ENCODE data around the gene PRRG2. TPM values are rescaled to one million over a fixed set of nuclear protein-coding genes. Genes with fewer than 3 reads are reported as not detected.
A peak's percentile ranks its signal among the peaks of the same experiment; 100 is the strongest.

Gene PRRG2
- total and polyA plus RNA-seq, 4 donors: 5.1 to 11.7 (median 9.8) TPM

DNA sequence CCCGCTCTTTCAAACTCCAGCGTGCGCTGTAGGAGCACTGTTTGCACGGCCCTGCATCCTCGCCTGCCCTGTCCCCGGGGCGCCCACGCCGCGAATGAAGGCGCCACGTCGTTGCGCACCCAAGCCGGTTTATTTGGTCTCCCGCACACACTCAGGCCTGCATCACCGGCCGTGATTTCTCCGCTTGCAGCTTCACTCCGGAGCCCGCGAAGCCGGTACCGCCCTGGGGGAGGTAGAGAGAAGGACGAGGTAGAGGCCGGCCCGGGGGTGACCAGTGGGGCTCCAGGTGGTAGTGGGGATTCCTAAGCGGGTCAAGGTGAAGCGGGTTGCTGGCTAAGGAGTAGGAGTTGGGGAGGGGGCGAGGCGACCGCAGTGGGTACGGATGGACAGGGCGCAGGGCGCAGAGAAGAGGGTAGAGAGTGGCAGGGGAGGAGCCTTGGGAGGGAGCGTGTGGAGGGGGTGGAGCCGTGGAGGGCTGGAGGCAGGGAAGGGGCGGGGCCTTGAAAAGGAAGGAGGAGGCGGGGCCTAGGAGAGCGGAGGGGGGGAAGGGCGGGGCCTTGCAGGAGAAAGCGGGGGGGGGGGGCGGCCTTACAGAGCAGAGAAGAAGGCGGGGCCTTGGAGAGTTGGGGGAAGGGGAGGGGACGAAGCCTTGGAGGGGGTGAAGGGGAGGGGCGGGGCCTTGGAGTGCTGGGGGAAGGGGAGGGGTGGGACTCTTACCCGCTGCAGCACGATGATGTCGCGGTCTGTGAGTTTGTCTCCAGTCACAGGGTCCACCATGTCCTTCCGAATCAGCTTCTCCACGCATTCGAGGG is 25.3 kb upstream of the PRRG2 start:
- Histone ChIP-seq H3K27me3 (ENCODE audit: control insufficient read depth in 3 of 3, insufficient read depth in 3 of 3, low read length in 2 of 3) (no peaks in the 10 kb centered on the region), H3K4me3 (no peak overlapping the region), H3K36me3 (ENCODE audit: control insufficient read depth in 4 of 4, insufficient read depth in 4 of 4, low read length in 4 of 4) (peaks cover 10 to 48% (median 23%) of the 10 kb centered on the region in 4 donors), H3K9ac (ENCODE audit: insufficient read depth in 1 of 2, low read length in 2 of 2) (no peak overlapping the region), H3K9me3 (ENCODE audit: control insufficient read depth in 4 of 4, insufficient read depth in 3 of 4, low read length in 3 of 4) (no peaks in the 10 kb centered on the region), H3K4me1 (ENCODE audit: control insufficient read depth in 5 of 5, insufficient read depth in 5 of 5, low read length in 5 of 5) (peaks cover 0 to 7% (median 0%) of the 10 kb centered on the region in 5 donors), H3K27ac (ENCODE audit: low read depth in 1 of 2, low read length in 1 of 2) (peak overlapping the region in 1 of 2 donors; percentile 68)
- DNase-seq: peak; percentile 58 to 89 (median 82)
- ATAC-seq (ENCODE audit: insufficient read depth, low FRiP score): no peak
- TF ChIP-seq, protein P1, sequence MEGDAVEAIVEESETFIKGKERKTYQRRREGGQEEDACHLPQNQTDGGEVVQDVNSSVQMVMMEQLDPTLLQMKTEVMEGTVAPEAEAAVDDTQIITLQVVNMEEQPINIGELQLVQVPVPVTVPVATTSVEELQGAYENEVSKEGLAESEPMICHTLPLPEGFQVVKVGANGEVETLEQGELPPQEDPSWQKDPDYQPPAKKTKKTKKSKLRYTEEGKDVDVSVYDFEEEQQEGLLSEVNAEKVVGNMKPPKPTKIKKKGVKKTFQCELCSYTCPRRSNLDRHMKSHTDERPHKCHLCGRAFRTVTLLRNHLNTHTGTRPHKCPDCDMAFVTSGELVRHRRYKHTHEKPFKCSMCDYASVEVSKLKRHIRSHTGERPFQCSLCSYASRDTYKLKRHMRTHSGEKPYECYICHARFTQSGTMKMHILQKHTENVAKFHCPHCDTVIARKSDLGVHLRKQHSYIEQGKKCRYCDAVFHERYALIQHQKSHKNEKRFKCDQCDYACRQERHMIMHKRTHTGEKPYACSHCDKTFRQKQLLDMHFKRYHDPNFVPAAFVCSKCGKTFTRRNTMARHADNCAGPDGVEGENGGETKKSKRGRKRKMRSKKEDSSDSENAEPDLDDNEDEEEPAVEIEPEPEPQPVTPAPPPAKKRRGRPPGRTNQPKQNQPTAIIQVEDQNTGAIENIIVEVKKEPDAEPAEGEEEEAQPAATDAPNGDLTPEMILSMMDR (IDR thresholded peaks at IDR 0.05; ENCODE audit: control extremely low read depth, extremely low read depth): no peak
- 79 to 87% methylated on average over 48 to 51 of the region's 53 CpGs for WGBS, 2 donors

DNA sequence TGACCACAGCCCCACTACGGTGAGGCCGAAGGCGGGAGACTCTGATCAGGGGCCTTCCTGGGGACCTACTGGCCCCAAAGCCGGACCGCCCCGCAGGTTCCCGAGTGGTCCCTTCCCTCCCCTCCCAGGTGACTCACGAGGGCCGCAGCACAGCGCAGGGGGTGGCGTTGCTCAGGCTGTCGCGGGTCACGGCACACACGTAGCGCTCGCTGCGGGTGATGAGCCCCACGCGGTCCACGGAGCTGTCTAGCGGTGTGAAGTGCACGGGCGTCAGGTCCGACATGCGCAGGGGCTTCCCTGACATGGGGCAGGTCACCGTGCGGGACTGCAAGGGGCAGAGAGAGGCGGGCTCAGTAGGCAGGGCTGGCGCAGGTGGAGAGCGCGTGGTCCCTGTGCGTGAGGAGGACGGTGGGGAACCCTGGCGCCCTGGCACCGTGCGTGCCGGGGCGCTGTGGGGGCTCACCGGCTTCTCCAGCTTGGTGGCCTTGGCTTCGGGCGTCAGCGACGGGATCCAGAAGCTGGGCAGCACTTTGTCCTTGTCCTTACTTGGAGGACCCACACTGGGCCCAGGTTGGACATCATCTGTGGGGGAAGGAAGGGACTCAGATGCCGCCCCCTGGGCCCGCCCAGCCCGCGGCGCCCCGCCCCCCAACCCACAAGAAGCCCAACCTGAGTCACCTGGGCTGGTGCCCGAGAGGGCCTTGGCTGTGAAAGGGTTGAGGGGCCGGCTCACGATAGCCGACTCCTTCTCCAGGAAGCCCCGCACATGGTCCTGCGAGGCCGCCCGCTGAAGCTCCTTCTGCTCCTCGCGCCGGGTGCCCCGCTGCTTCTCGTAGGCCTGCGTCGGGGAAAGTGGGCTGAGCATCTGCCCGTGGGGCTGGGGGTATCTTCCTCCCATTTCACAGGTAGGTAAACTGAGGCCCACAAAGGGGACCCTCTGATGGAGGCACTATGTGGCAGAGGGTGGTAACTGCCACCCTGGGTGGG is 24.4 kb upstream of the PRRG2 start:
- no peak for ATAC-seq (ENCODE audit: insufficient read depth, low FRiP score)

GRCh38 chr19:49557641-49558325 is 23.3 kb upstream of the PRRG2 start:
- Histone ChIP-seq H3K4me3 (no peak overlapping the region), H3K9ac (ENCODE audit: insufficient read depth in 1 of 2, low read length in 2 of 2) (no peak overlapping the region), H3K27ac (ENCODE audit: low read depth in 1 of 2, low read length in 1 of 2) (no peak overlapping the region), H3K27me3 (ENCODE audit: control insufficient read depth in 3 of 3, insufficient read depth in 3 of 3, low read length in 2 of 3) (no peaks in the 10 kb centered on the region), H3K9me3 (ENCODE audit: control insufficient read depth in 4 of 4, insufficient read depth in 3 of 4, low read length in 3 of 4) (no peaks in the 10 kb centered on the region), H3K36me3 (ENCODE audit: control insufficient read depth in 4 of 4, insufficient read depth in 4 of 4, low read length in 4 of 4) (peaks cover 10 to 47% (median 23%) of the 10 kb centered on the region in 4 donors), H3K4me1 (ENCODE audit: control insufficient read depth in 5 of 5, insufficient read depth in 5 of 5, low read length in 5 of 5) (peaks cover 0 to 7% (median 0%) of the 10 kb centered on the region in 5 donors)
- ATAC-seq (ENCODE audit: insufficient read depth, low FRiP score) (no peak), DNase-seq (no peak)
- 93 to 95% methylated on average over 17 to 18 of the region's 18 CpGs for WGBS, 2 donors
- TF ChIP-seq, protein P1 (IDR thresholded peaks at IDR 0.05; ENCODE audit: control extremely low read depth, extremely low read depth): no peak

More for the DNA sequence above, 24.4 kb upstream of the PRRG2 start:
- Histone ChIP-seq H3K4me3 (no peak overlapping the region), H3K9ac (ENCODE audit: insufficient read depth in 1 of 2, low read length in 2 of 2) (no peak overlapping the region), H3K36me3 (ENCODE audit: control insufficient read depth in 4 of 4, insufficient read depth in 4 of 4, low read length in 4 of 4) (peaks cover 10 to 48% (median 23%) of the 10 kb centered on the region in 4 donors), H3K9me3 (ENCODE audit: control insufficient read depth in 4 of 4, insufficient read depth in 3 of 4, low read length in 3 of 4) (no peaks in the 10 kb centered on the region), H3K27me3 (ENCODE audit: control insufficient read depth in 3 of 3, insufficient read depth in 3 of 3, low read length in 2 of 3) (no peaks in the 10 kb centered on the region), H3K4me1 (ENCODE audit: control insufficient read depth in 5 of 5, insufficient read depth in 5 of 5, low read length in 5 of 5) (peaks cover 0 to 7% (median 0%) of the 10 kb centered on the region in 5 donors), H3K27ac (ENCODE audit: low read depth in 1 of 2, low read length in 1 of 2) (peak overlapping the region in 1 of 2 donors; percentile 6)
- TF ChIP-seq, protein P1 (IDR thresholded peaks at IDR 0.05; ENCODE audit: control extremely low read depth, extremely low read depth): no peak
- DNase-seq: peak in 1 of 3 donors; percentile 26
- 86 to 92% methylated on average over 63 to 66 of the region's 66 CpGs for WGBS, 2 donors
